Jurkat, Clone E6-1 (cell line): Measurements from ENCODE around the gene MEGF6.

Experiments used
- DNase-seq: peaks from one replicate; pipeline ENCODE4 v3.0.0-alpha.2; 2011; ENCODE audit warnings: low read depth, low spot score
- H3K4me3 ChIP-seq: 2 replicates; pipeline ENCODE4 v1.5.1; 2011; ENCODE audit warnings: mild to moderate bottlenecking, low read length, control low read depth, moderate library complexity

The MEGF6 gene

DNA sequence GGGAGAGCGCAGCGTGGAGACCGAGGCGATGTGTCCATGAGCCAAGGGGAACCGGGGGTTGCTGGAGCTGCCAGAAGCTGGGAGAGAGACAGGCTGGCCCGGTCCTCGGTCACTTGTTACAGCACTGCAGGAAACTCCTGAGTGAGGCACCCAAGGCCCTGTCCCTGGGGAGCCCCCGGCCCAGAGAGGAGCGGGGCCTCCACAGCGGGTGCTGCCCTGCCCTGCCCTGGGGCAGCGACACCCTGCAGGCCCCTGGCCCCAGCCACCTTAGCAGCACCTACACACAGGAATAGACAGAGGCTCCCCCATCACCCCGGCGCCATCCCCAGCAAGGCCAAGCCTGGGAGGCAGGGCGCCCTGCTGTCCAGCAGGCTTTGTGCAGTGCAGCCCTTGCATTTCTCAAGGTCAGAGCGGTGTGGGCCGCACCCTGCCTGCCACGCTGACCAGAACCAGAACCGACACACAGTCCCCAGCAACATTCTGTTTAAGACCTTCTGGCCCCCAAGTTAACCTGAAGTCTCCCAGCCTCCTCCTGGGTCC, 6.6 kb upstream of the MEGF6 start:
- no peak for DNase-seq

DNA sequence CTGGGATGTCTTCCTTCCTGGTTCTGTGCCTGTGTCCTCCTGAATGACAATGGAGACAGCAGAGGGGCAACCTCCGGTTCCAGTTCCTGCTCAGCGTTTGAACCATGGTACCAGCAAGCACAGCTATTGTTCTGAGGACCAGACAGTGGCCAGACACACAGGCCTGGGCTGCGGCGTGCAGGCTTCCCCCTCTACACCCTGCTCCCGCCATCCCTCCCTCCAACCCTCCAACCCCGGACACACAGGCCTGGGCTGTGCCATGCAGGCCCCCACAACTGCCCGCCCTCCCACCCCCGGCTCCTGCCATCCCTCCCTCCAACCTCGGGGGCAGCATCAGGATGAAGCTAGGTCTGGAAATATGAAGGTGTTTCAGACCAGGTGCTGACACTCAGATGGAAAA, 5.6 kb upstream of the MEGF6 start:
- DNase-seq, result no peak
- no peak overlapping the region for H3K4me3 ChIP-seq

More for the DNA sequence above, 6.6 kb upstream of the MEGF6 start:
- H3K4me3 ChIP-seq, result no peak overlapping the region

DNA sequence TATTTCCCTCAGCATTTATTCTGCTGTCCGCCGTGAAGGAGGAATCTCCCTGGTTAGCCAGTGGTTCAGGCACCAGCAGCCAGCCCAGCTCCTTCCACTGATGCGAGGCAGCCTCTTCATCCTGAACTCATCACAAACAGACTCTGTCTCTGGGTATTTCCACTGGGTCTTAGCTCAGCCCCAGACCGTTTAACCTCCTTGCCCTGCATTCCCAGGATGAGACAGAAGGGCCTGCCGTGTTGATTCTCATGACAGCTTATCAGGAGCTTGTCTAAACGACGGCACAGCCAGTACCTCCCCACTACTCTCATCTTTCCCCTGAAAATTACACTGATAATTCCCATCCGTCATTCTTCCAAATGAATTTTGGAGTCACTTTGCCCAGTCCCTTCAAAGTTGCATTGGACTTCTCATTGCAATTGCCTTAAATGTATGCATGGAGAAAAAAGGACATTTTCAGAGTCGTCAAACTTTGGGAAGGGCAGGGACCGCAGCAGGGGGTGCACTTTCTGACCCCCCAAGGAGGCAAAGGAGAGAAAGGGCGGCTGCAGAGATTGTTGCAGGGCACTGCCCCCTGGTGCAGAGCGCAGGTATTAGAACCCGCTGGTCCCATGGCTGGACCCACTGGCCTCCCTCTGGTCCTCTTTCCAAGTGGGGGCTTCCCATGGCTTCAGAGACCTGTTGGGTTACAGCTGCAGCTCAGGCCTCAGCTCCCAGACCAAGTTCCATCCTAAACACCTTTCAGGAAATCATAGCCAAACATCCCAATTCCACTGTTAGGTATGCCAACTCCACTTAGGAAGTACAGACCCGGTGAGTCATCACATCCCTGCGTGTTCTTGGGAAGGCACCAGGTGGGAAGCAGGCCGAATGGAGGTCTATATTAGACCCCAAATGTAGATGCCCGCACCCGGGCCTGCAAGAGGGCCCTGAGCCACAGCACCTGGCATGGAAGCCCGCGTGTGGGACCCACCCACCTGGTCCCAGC, 3.7 kb upstream of the MEGF6 start:
- no peak overlapping the region for H3K4me3 ChIP-seq
- DNase-seq, result no peak

DNA sequence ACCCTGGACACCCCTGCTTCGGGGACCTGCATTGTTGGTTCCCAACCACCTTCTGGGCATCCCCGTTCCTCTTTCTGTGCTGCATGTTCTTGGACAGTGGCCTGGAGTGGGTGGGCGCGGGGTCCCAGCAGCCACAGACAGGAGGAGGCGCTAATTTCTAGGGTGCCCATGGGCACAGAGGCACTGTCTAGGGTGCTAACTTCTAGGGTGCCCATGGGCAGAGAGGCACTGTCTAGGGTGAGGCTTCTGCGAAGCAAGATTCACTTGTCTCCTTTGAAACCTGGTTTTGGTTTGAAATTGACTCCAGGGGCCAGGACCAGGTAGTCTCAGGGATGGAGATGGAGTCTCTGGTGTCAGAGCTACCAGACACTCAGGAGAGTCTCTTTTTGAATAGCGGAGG, 815 bp upstream of the MEGF6 start:
- DNase-seq, result no peak

DNA sequence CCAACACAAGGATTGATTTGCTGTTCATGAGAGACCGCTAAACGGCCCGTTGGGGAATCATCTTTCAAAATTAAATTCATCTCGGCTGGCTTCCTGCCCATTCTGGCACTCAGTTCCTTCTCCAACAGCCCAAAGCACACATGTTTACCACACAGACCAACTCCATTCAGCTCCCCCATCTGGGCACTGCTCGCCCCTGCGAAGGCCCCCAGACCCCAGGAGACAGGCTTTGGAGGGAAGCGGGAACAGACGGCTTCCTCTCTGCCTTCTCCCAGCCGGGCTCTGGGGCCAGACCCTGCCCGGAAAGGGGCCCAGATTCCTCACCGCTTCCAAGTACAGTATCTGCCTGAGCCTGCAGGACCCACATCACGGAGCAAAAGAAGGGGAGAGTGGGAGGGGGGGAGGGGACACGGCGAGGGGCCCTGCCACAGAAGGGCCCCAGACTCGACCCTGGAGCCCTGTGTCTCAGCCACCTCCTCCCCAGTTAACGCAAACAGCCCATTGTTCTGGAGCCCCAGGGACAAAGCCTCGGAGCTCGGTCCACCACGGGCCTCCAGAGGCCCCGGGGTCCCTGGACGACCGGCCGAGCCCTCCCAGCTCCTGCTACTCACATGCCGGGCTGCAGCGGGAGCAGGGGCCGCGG, 660 bp downstream of the MEGF6 start:
- peak overlapping the region; percentile 39 for H3K4me3 ChIP-seq
- no peak for DNase-seq

More for the DNA sequence above, 815 bp upstream of the MEGF6 start:
- H3K4me3 ChIP-seq, result peak overlapping the region; percentile 37; the same call in 1 of the 2 replicates

DNA sequence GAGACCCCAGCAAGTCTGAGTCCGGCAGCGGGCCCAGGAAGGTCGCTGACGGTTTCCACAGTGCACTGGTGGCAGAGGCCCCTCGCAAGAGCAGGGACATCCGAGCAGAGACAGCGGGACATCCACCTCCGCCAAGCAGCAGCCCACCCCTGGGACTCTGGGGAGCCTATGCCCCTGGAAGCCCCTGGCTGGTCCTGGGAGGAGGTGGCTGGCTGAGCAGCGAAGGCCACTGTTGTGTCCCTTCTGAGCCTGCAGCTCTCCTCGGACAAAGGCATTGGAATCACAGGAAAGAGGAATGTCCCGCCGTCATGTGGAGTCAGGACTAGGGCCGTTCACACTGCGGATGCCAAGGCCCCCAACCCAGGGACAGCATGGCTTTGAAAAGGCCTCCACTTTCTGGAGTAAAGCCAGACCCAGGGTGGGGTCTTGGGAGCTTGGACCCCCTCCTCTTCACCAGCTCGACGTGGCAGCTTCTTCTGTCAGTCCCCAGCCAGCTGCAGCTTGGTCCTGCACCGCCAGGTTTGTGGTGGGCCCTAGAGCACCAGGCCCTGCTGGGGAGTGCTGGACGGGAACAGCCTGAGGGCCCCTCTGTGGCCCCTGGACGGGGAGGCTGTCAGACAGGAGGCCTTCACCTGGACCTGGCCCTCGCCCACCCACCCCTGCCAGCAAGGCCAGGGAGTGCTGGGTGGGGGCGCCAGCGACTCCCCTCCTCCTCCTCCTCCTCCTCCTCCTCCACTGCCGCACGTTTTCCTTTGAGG, 1.4 kb downstream of the MEGF6 start:
- H3K4me3 ChIP-seq, result no peak overlapping the region
- no peak for DNase-seq

DNA sequence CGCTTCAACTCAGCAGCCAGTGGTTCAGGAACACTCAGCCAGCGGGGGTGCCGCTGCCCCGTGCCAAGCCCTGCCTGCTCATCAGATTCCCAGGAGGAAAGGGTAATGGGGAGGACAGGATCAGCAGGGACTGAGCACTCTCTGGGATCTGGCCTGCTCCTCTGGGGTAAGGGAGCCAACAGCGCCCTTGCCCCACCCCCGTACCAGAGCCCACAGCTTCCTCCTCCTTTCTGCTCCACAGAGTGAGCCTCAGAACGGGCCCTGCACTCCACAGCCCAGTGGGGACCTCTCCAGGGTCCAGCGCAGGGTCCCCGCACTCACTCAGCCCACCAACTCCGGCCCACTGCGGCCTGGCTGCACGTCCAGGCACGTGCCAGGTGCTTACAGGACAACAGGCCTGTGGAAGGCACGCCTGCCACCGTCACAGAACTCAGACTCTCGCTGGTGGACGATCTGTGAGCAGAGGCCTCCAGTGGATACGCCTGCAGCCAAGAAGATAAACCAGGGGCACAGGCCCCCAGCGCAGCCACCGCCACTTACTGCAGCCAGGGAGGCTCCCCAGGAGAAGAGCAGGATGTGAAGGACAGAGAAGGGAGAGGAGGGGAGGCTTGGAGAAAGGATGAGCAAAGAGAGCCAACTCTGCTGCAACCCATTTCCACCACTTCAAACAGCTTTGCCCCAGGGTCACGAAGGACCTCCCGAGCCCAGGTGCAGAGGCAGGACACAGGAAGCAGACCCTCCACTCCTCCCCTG, 2.1 kb downstream of the MEGF6 start:
- no peak overlapping the region for H3K4me3 ChIP-seq
- no peak for DNase-seq

DNA sequence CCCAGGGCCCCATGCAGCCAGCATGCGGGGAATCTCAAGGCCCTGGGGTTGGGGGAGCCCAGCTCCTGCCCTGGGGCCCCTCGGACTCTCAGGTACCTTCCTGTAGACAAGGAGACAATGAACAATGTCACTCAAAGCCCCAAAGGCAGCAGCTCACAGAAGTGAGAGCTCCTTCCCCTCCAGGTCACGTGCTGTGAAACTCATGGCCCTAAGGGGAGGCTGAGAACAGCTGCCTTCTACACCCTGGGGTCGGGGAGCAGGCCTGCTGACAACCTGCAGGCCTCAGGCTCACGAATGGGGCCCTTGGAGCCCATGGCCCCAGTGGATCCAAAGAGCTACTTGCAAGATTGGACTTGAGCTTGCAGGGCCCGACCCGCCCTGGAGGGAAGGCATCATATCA, 3.2 kb downstream of the MEGF6 start:
- no peak for DNase-seq
- H3K4me3 ChIP-seq, result no peak overlapping the region

DNA sequence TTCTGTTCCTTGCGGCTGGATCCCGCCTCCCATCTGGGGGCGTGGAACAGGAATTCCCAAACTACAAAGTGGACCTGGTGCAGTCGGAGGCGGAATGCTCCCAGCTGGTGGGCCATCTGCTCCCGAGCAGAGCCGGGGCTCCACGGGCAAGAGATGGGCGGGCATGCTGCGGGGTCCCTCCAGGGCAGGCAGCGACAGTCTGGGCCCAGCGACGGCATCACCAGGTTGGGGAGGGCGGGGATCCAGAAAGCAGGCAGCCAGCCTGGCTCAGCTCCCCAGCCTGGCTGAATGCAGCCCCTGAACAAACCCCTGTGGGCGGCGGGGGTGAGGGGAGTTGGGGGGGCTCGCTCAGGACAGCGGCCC, 3.6 kb downstream of the MEGF6 start:
- no peak for DNase-seq
- no peak overlapping the region for H3K4me3 ChIP-seq

DNA sequence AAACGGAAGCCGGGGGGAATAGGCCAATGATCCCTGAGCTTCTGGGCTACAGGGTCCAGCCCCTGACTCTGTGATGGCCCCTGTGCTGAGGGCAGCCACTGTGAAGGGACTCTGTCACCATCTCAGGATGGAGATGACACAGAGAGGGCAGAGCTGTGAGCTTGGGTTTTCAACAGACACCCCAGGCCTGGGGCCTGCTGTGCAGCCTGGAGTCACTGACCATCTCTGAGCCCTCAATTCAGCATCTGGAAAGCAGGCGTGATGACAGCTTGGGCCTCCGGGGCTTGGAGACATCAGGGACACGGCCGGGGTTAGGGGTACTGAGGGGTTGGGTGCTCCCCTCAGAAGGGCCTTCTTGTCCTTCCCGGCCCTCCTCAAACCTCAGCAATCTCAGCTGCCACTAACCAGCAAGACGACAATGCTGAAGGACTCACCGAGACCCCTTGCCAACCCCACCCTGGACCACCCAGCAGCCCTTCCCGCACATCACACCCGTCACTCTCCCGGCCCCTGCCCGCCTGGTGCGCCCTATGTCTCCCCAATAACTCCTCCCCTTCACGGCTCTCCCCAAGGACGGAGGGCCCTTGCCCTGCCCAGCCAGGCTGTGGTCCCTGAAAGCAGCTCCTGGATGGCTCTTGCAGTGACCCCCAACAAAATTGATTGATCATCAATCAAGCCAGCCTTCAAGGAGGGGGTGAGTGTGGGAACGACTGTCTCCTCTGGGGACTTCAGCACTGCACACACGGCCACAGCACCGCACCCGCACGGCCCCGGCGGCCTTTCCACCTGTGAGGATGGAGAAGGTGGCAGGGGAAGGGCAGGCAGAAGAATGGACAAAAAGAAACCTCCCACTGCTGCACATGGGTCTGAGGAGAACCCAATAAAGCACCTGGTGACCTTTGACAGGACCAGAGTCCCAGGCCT, 4.3 kb downstream of the MEGF6 start:
- no peak for DNase-seq
- H3K4me3 ChIP-seq, result no peak overlapping the region

DNA sequence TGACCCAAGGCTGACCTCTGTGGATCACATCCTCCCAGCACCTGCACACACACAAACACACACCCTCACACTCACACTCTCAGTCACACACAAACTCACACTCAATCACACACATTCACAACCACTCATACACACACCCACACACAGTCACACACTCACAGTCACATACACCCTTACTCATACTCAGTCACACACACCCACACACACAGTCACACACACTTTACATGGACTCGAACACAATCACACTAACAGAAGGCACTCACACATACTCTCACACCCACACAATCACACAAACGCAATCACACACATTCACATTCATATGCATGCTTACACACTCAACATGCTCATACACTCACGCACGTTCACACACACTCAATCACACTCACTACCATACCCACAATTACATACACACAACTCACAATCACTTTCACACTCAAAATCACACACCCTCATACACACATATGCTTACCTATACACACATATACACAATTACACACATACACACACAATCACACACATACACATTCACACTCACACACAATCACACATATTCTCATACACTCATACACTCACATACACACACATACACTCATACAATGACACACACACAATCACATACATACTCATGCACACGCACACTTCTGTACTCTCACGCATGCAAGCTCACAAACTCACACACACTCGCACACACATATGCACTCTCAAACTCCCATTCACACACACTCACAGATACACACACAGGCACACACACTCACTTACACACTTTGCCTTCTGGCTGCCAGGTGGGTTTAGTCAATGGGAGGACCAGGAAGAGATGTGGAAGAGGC, 6.1 kb downstream of the MEGF6 start:
- no peak for DNase-seq
- H3K4me3 ChIP-seq, result no peak overlapping the region

DNA sequence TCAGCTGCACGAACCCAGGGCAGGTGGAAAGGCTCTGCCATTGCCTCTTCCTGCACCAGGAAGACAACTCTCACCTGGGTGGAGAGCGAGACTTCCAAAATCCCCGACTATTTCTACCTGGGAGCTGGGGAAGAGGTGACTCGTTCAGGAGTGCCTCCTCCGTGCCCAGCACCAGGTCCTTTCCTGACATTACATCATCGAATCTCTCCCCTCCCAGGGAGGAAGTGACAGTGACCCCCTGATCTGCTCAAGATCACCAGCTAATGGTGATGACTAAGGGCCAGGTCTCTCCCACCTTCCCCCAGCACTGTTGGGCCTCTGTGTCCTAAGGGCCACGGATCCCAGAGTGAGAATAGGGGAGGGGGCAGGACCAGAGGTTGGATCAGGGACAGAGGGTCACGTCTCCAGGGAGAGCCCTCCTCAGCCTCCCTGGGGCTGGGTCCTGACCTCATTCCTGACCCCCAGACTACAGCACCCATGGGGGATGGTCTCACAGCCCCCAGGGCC, 6.8 kb downstream of the MEGF6 start:
- H3K4me3 ChIP-seq, result no peak overlapping the region

DNA sequence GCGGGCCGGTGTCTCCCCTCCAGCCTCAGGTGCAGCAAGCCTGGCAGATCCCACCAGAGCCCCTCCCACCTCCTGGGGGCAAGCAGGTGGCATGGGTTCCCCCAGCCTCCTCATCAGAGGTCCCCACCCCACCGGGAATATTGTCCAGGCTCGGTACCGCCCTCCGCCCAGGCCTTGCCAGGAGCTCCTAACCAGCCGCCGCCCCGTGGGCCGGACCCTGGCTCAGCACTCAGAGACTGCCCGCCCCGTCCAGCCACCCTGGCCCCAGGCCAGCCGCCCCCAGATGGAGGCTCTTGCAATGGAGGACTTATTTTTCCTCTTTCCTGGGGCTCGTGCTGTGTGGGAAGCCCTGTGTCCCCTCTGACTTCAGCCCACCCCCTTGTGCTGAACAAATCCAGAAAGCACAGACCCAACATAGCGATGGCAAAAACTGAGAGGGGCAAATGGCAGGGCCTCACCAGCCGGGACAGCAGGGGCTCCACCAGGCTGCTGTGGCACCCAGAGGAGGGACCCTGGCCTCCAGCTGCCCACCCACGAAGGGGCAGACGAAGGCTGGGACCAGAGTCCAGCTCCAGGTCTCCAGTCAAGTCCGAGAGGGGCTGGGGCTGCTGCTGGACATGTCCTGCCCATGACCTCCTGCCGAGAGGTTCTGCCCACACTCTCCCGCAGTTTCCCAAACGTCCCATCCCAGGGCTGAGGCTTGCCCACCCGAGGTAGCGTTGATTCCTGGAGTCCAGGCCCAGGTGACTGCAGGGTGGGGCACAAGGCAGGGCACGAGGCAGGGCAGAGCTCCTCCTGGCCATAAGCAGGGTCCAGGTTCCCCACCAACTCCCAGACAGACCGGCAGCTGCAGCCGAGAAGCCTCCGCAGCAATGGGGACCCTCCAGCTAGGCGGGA, 7.5 kb downstream of the MEGF6 start:
- DNase-seq, result no peak
- H3K4me3 ChIP-seq, result no peak overlapping the region

More for the DNA sequence above, 6.8 kb downstream of the MEGF6 start:
- DNase-seq, result no peak

DNA sequence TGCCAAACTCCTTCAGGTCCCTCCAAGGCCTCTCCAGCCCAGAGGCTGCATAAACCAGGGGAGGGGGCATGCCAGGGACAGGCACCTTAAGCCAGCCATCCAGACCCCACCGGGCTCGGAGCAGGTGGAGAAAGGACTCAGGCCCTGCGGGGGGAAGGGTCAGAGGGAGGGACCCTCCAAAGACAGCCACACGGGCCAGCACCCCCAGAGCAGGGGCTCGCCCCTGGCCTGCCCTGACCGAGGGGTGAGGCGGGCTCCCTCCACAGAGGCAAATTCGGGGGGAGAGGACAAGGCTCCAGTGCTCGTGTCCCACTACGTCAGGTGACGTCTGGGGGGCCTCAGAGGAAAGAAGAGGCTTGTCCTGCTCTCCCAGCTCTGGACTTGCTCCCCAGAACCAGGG, 8.2 kb downstream of the MEGF6 start:
- no peak for DNase-seq
- H3K4me3 ChIP-seq, result no peak overlapping the region

DNA sequence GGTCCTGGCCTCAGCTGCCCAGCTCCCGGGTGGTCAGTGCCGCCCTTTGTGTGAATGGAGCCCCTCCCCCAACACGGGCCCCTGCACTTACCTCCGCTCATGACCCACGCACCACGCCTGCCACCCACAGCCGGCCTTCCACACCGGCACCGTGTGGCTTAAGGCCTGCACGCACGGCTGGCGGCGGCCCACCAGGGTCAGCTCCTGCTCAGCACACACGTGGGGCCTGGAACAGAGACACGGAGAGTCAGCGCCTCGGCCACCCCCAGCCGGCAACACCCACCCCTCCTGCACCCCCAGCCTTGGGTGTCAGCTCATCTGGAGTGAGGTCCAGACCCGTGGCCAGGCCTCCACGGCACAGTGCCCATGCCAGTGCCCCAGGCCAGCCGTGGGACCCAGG, 8.9 kb downstream of the MEGF6 start:
- DNase-seq, result no peak
- H3K4me3 ChIP-seq, result no peak overlapping the region

DNA sequence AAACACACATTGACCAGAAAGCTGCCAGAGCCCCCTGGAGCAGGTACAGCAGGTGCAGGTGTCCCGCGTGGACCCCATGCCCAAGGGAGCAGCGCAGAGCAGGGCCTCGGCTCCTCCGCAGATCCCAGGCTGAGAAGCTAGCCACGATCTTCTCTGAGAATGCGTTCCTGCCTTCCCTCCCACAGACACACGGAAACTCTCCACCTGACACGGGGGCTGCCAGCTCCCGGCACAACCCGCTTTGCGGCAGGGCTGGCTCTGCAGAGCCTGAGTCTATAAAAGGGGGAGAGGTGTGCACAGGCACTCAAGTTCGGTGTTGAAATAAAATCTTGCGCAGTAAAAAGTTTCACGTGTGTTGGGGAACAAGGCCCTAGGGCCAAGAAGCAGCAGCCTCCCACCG, 9.6 kb downstream of the MEGF6 start:
- no peak for DNase-seq

More for the DNA sequence above, 9.6 kb downstream of the MEGF6 start:
- no peak overlapping the region for H3K4me3 ChIP-seq
